ENCODE data around the gene EML1.

The EML1 gene

GRCh38 chr14:99772371-99773283, 20.6 kb upstream of the EML1 start:
- TF ChIP-seq, protein P1, sequence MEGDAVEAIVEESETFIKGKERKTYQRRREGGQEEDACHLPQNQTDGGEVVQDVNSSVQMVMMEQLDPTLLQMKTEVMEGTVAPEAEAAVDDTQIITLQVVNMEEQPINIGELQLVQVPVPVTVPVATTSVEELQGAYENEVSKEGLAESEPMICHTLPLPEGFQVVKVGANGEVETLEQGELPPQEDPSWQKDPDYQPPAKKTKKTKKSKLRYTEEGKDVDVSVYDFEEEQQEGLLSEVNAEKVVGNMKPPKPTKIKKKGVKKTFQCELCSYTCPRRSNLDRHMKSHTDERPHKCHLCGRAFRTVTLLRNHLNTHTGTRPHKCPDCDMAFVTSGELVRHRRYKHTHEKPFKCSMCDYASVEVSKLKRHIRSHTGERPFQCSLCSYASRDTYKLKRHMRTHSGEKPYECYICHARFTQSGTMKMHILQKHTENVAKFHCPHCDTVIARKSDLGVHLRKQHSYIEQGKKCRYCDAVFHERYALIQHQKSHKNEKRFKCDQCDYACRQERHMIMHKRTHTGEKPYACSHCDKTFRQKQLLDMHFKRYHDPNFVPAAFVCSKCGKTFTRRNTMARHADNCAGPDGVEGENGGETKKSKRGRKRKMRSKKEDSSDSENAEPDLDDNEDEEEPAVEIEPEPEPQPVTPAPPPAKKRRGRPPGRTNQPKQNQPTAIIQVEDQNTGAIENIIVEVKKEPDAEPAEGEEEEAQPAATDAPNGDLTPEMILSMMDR (IDR thresholded peaks at IDR 0.05; ENCODE audit: low read depth, low read length), result no peak
- in situ Hi-C loops (cut with HindIII; ENCODE audit: low sequenced_read_pairs), result no loop called here
- no peak for DNase-seq (ENCODE audit: low read depth, low spot score)
- no peak overlapping the region for H3K4me3 ChIP-seq (ENCODE audit: low read depth, low read length)

DNA sequence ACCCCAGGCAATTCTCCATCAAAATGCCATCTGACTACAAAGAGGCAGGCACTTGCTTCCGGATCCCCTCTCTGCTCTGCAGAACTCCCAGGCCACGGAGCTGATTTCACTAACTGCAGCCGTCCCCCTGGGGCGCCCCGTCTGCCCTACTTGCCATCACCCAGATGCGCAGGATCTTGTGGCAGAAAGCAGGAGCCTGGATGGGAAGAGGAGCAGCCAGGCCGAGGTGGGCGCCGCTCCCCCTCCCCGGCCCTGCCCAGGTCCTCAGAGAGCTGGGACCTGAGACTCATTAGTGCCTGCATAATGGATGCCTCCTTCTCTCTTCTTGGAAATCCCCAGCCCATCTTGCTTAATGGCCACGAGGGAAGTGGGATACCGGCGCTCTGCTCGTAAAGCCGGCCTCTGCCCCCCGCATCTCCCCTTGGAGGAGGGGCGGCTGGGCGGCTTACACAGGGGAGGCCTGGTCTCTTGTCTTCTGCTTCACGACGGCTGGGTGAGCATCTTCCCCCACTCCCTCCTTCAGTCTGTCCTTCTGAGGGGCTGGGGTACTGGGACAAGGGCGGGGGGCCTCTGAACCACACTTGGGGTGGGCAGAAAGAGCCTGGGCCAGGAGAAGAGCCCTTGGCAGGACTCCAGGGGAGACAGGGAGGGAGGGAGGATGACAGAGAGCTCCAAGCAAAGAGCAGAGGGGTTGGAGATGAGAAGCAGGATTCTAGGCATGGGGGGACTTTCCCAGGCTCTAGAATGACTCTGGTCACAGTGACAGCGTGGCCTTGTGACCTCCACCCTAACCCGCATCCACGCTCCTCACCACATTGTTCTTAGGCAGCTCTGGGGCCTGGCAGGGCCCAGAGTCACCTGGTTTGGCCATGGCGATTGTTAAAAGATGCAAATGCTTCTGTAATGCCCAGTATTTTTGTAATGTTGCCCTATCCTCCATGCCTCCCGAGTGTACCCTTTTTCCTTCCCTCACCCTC, 19.4 kb upstream of the EML1 start:
- TF ChIP-seq, protein P1 (IDR thresholded peaks at IDR 0.05; ENCODE audit: low read depth, low read length), result no peak
- in situ Hi-C loops (cut with HindIII; ENCODE audit: low sequenced_read_pairs), result no loop called here

DNA sequence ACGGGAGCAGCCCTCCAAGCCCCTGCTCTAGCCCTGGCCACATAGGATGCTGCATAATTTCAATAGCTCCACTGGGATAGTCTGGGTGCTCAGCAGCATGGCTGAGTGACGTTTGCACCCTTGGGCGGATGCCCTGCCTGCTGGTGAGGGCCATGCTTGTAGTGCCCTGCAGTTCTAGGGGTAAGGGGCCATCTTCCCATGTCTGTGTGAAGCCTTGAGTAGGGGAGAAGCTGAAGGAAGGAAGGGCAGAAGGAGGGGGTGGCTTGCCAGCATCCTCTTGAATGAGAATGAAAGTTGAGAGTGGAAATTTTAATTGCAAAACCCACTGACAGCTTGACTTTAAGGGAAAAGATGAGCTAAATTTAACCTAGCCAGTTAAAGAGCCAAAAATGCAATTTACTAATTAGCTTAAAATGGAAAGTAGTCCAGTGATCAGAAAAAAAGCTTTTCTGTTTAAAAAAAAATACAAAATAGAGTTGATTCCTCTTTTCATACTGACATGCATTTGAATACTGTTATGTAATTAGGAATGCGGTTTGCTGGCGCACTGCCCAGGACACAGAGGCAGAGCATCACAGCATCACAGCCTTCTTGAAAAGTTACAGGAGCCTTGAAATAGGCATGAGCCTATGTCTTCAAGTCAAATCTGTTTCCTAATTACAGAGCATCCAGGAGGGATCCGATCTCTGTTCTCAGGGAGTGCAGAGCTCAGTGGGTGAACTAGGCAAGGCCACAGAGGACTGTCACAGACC, 18.5 kb upstream of the EML1 start:
- DNase-seq (ENCODE audit: low read depth, low spot score), result peak; percentile 35
- in situ Hi-C loops (cut with HindIII; ENCODE audit: low sequenced_read_pairs), result no loop called here
- TF ChIP-seq, protein P1 (IDR thresholded peaks at IDR 0.05; ENCODE audit: low read depth, low read length), result no peak
- no peak overlapping the region for H3K4me3 ChIP-seq (ENCODE audit: low read depth, low read length)

More for the DNA sequence above, 19.4 kb upstream of the EML1 start:
- H3K4me3 ChIP-seq (ENCODE audit: low read depth, low read length), result no peak overlapping the region
- no peak for DNase-seq (ENCODE audit: low read depth, low spot score)

- no peak overlapping the region for H3K4me3 ChIP-seq (ENCODE audit: low read depth, low read length)
- TF ChIP-seq, protein P1 (IDR thresholded peaks at IDR 0.05; ENCODE audit: low read depth, low read length), result no peak
- in situ Hi-C loops (cut with HindIII; ENCODE audit: low sequenced_read_pairs), result no loop called here
- DNase-seq (ENCODE audit: low read depth, low spot score), result no peak
These were observed 17.9 kb upstream of the EML1 start for GRCh38 chr14:99775351-99775750.

DNA sequence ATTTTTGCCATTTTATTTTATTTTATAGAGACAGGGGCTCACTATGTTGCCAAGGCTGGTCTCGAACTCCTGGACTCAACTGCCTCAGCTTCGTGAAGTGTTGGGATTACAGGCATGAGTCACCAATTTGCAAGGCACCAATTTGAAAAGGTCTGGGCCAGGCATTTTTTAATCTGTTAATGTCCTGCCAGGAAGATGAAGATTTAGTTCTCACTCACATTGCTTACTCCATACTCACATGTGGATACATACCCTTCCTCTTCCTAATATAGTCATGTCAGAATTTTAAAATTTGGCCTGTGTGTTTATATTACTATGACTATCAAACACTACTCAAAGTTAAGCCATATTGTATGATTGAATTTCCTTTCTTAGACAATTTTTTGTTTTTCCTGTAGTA, 15.3 kb upstream of the EML1 start:
- in situ Hi-C loops (cut with HindIII; ENCODE audit: low sequenced_read_pairs), result no loop called here
- TF ChIP-seq, protein P1 (IDR thresholded peaks at IDR 0.05; ENCODE audit: low read depth, low read length), result no peak

DNA sequence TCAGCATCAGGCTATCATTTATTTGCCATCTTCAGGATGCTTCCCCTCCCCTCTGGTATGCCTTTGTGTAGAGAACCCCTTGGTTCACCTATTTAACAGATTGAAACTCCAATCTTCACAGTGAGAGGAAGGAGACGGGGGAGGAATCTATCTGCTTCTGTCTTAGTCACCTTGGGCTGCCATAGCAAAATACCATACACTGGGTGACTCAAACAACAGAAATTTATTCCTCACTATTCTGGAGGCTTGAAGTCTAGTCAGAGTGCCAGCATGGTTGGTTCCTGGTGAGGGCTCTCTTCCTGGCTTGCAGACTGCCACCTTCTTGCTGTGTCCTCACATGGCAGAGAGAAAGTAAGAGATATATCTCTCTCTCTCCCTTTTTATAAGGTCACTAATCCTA, 13.5 kb upstream of the EML1 start:
- in situ Hi-C loops (cut with HindIII; ENCODE audit: low sequenced_read_pairs), result no loop called here
- DNase-seq (ENCODE audit: low read depth, low spot score), result peak; percentile 61
- TF ChIP-seq, protein P1 (IDR thresholded peaks at IDR 0.05; ENCODE audit: low read depth, low read length), result no peak

More for the DNA sequence above, 15.3 kb upstream of the EML1 start:
- no peak overlapping the region for H3K4me3 ChIP-seq (ENCODE audit: low read depth, low read length)
- no peak for DNase-seq (ENCODE audit: low read depth, low spot score)

More for the DNA sequence above, 13.5 kb upstream of the EML1 start:
- H3K4me3 ChIP-seq (ENCODE audit: low read depth, low read length), result no peak overlapping the region
